ENCODE measurements around the gene CSF3. TPM values are rescaled to one million over a fixed set of nuclear protein-coding genes. Genes with fewer than 3 reads are reported as not detected.
"Not testable (repeated sequence)": the region's sequence is repeated elsewhere in the genome, so short reads cannot be mapped to it uniquely, and the experiment has no call there.

Gene CSF3
- total RNA-seq, 1 experiment from 2014 or later: not detected

DNA sequence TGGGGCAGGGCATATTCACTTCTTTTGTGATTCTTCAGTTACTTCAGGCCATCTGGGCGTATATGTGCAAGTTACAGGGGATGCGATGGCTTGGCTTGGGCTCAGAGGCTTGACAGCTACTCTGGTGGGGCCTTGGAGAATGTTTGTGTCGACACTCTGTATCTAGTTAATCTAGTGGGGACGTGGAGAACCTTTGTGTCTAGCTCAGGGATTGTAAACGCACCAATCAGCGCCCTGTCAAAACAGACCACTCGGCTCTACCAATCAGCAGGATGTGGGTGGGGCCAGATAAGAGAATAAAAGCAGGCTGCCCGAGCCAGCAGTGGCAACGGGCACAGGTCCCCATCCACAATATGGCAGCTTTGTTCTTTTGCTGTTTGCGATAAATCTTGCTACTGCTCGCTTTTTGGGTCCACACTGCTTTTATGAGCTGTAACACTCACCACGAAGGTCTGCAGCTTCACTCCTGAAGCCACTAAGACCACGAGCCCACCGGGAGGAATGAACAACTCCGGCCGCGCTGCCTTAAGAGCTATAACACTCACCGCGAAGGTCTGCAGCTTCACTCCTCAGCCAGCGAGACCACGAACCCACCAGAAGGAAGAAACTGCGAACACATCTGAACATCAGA lies 3.1 kb upstream of the CSF3 start:
- H3K9me3 ChIP-seq (ENCODE audit: control insufficient read depth, insufficient read depth, low read depth, low read length); in situ Hi-C loops (cut with HindIII; ENCODE audit: low pct_unique_long_range_greater_than_20kb, low sequenced_read_pairs); POLR2A ChIA-PET; H3K27ac ChIP-seq (ENCODE audit: low read length); BruUV-seq (replicated peaks); DNase-seq (ENCODE audit: low read depth, low spot score); H3K36me3 ChIP-seq (ENCODE audit: control insufficient read depth, insufficient read depth, low read length); H3K27me3 ChIP-seq (ENCODE audit: control insufficient read depth, insufficient read depth, low read length); H3K4me3 ChIP-seq (ENCODE audit: low read depth in 2 of 2, low read length in 2 of 2); ATAC-seq; H3K4me1 ChIP-seq (ENCODE audit: control insufficient read depth, insufficient read depth, low read length): not testable (repeated sequence)
- CTCF ChIA-PET: interaction anchor here (0.5 to 1.8 kb wide), 6 partner anchors 10 to 277 kb away, joined by 3 to 8 read pairs (median 5); partner anchors contain the start of gene PSMD3
- intact Hi-C loops (cut with micrococcal nuclease; ENCODE audit: unreplicated experiment): loop anchor here (10.0 kb wide), 1 partner anchor 103 kb away; no protein-coding TSS in a partner anchor

DNA sequence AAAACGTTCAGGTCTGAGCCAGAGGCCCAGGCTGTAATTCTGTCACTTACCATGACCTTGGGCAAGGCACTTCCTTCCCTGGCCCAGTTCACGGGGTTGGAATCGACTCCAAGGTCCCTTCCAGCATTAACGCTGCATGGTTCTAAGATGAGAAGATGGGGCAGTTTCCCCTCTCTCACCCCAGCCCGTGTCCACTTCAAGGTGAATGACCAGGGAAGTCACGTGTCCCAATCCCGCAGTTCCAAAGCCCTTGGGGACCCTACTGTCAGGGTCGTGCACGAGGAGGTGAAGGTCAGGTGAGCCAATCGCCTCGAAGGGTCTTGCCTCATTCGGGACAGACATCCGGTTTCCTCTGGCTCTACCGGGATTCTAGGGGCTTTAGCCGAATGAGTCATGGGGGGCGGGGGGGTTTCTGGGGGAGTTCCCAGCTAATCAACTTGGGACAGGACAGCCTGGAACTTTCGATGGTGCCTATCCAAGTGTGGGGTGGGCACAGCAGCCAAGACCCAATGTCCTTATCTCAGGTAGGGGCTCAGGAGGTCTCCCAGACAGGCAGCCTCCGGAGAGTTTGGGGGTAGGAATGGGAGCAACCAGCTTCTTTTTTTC lies 762 bp upstream of the CSF3 start:
- BruUV-seq (replicated peaks): no TSS peak
- ATAC-seq (no peak), DNase-seq (ENCODE audit: low read depth, low spot score) (no peak)
- Histone ChIP-seq H3K9me3 (ENCODE audit: control insufficient read depth, insufficient read depth, low read depth, low read length) (no peaks in the 10 kb centered on the region), H3K4me3 (ENCODE audit: low read depth in 2 of 2, low read length in 2 of 2) (no peak overlapping the region), H3K27ac (ENCODE audit: low read length) (no peak overlapping the region), H3K36me3 (ENCODE audit: control insufficient read depth, insufficient read depth, low read length) (no peaks in the 10 kb centered on the region), H3K4me1 (ENCODE audit: control insufficient read depth, insufficient read depth, low read length) (no peaks in the 10 kb centered on the region), H3K27me3 (ENCODE audit: control insufficient read depth, insufficient read depth, low read length) (no peaks in the 10 kb centered on the region)
- intact Hi-C loops (cut with micrococcal nuclease; ENCODE audit: unreplicated experiment): loop anchor here (10.0 kb wide), 1 partner anchor 100 kb away; no protein-coding TSS in a partner anchor
- in situ Hi-C loops (cut with HindIII; ENCODE audit: low pct_unique_long_range_greater_than_20kb, low sequenced_read_pairs): no loop called here
- CTCF ChIA-PET: interaction anchor here (0.9 to 2.9 kb wide), 3 partner anchors 14 to 72 kb away, joined by 3 to 13 read pairs (median 5); no protein-coding TSS in a partner anchor
- POLR2A ChIA-PET: no interaction called here
- no peak for TF ChIP-seq SIN3A (IDR thresholded peaks at IDR 0.05; ENCODE audit: borderline replicate concordance, insufficient read depth, low read depth, low read length)
- TF ChIP-seq, protein P1, sequence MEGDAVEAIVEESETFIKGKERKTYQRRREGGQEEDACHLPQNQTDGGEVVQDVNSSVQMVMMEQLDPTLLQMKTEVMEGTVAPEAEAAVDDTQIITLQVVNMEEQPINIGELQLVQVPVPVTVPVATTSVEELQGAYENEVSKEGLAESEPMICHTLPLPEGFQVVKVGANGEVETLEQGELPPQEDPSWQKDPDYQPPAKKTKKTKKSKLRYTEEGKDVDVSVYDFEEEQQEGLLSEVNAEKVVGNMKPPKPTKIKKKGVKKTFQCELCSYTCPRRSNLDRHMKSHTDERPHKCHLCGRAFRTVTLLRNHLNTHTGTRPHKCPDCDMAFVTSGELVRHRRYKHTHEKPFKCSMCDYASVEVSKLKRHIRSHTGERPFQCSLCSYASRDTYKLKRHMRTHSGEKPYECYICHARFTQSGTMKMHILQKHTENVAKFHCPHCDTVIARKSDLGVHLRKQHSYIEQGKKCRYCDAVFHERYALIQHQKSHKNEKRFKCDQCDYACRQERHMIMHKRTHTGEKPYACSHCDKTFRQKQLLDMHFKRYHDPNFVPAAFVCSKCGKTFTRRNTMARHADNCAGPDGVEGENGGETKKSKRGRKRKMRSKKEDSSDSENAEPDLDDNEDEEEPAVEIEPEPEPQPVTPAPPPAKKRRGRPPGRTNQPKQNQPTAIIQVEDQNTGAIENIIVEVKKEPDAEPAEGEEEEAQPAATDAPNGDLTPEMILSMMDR (IDR thresholded peaks at IDR 0.05): no peak
- TF ChIP-seq, protein P2, sequence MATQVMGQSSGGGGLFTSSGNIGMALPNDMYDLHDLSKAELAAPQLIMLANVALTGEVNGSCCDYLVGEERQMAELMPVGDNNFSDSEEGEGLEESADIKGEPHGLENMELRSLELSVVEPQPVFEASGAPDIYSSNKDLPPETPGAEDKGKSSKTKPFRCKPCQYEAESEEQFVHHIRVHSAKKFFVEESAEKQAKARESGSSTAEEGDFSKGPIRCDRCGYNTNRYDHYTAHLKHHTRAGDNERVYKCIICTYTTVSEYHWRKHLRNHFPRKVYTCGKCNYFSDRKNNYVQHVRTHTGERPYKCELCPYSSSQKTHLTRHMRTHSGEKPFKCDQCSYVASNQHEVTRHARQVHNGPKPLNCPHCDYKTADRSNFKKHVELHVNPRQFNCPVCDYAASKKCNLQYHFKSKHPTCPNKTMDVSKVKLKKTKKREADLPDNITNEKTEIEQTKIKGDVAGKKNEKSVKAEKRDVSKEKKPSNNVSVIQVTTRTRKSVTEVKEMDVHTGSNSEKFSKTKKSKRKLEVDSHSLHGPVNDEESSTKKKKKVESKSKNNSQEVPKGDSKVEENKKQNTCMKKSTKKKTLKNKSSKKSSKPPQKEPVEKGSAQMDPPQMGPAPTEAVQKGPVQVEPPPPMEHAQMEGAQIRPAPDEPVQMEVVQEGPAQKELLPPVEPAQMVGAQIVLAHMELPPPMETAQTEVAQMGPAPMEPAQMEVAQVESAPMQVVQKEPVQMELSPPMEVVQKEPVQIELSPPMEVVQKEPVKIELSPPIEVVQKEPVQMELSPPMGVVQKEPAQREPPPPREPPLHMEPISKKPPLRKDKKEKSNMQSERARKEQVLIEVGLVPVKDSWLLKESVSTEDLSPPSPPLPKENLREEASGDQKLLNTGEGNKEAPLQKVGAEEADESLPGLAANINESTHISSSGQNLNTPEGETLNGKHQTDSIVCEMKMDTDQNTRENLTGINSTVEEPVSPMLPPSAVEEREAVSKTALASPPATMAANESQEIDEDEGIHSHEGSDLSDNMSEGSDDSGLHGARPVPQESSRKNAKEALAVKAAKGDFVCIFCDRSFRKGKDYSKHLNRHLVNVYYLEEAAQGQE (IDR thresholded peaks at IDR 0.05; ENCODE audit: insufficient read depth in 1 of 2, low read depth in 2 of 2, low read length in 1 of 2): no peak
- TF ChIP-seq TCF7L2 (IDR thresholded peaks at IDR 0.05; ENCODE audit: low read depth, low read length): no peak
- TF ChIP-seq POLR2AphosphoS5 (IDR thresholded peaks at IDR 0.05; ENCODE audit: low read depth, low read length): no peak
